ENCODE results near the gene UGT1A8.

UGT1A8 gene

DNA sequence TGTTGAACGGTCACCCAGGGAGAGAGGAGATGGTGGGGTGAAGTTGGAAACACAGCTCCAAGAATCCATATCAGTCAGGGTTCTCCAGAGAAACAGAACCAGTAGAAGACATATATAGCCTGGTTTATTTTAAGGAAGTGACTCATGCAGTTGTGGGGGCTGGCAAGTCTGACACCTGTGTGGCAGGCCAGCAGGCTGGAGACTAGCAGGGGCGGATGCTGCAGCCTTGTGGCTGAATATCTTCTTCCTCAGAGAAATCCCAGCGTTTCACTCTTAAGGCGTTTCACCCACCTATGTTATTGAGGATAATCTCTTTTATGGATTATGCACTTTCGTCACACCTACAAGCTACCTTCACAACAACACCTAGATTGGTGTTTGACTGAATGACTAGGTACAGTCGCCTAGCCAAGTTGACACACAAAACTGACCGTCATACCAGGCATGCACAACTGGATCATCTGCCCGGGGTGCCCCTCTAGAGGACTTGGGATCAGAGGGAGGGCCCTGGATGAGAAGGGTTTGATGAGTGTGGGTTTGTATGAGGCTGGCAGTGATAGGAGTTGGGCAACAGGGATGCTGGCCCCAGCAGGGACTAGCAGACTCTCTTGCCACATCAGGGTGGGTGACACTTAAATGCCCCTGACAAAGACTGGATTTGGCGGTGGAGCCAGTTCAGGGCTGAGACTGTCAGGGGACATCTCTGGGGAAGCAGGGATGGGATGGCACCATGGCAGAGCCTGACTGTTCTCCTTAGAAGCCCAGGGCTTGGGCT lies 184.1 kb downstream of the UGT1A8 start:
- DNase-seq (ENCODE audit: low read depth): no peak

DNA sequence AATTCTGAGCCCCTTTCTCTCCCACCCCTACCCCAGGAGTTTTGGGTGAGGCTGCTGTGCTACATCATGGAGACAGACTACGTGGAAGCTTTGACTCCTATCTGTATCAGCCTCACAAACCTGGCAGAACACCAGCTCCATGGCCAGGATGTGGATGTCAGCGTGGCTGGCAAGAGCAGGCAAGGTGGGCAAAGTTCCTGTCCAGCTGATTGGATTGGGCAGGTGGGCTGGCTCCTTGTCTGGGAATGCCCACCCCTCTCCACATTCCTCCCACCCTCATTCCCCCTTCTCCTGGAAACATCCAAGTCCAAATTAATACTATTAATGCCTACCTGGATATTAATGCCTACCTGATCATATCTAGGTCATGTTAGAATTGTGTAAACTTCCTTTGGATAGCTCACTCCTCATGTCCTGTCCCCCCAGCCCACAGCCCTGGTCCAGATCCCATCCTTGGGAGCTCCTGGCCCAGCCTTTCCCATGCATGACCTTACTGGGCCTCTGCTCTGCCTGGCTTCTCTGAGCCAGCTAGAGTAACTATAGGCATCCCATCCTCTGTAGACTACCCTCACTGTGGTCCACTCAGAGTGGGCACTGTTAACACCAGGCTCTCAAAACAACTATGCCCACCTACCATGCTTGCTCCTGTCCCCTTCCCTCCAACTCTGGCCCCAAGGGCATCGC lies 184.8 kb downstream of the UGT1A8 start:
- no peak for DNase-seq (ENCODE audit: low read depth)

DNA sequence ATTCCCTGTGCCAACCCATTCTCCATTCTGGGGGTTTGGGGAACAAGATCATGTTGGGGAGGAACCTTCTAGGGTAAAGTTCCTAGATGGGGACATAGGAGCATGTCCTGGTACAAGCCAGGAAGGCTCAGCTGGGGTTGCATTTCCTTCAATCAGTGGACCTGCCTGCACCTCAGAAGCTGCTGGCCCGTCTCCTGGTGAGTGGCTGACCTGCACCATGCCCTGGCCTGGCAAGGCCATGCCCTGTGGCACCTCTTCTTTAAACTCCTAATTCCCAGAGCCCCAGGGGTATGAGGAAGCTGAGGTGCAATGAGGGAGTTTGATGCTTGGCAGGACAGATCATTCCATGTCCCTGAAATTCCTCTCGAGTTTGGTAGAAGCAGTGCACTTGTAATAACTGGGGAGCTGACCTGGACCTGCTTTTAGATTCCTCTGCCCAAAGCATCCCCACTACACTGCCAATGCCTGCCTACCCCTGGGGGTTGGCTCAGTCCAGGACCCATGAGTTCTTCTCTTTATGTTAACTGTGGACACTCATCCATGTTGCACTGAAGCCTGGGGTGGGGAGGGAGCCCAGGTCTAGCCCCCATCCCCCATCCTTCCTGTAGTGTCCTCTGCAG lies 186.0 kb downstream of the UGT1A8 start:
- no peak for DNase-seq (ENCODE audit: low read depth)

DNA sequence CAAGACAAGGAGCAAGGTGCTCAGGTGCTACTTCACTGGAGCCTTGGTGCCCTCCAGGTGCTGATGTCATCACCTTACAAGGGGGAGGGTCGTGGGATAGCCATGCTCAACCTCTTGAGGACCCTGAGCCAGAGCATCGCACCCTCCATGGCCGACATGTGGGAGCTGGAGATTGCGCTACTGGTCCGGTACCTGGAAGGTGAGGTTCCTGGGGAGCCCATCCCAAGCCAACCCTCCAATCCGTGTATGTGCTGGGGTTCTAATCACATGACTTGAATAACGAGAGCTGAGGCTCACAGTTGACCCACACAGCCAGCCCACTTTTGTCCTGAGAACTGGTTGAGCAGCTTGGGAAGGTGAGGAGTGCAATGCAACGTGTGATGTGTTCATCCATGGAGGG lies 186.6 kb downstream of the UGT1A8 start:
- no peak for DNase-seq (ENCODE audit: low read depth)

DNA sequence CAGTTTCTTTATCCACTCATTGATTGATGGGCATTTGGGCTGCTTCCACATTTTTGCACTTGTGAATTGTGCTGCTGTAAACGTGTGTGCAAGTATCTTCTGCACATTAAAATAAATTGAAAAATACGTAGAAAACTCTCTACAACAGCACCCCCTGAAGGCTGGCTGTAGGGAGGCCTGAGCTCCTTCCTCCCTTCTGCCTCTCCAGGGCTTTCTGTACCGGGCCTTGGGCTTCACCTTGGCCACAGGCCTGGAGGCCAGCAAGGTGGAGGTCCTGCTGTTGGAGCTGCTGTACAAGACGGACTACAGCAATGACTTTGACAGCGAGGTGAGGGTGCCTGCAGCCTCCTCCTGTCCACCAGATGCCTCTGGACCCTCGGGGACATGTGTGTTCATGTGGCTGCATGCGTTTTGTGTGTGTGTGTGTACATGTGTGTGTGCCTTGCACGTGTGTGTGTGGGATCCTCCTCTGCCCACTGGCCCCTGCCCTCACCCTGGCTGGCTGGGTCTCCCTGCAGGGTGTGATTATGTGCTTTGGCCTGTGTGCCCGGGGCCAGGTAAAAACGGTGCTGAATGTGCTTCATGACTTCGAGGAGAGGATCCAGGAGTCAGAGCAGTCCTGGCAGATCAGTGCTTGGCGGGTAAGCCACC lies 189.9 kb downstream of the UGT1A8 start:
- DNase-seq (ENCODE audit: low read depth): no peak

DNA sequence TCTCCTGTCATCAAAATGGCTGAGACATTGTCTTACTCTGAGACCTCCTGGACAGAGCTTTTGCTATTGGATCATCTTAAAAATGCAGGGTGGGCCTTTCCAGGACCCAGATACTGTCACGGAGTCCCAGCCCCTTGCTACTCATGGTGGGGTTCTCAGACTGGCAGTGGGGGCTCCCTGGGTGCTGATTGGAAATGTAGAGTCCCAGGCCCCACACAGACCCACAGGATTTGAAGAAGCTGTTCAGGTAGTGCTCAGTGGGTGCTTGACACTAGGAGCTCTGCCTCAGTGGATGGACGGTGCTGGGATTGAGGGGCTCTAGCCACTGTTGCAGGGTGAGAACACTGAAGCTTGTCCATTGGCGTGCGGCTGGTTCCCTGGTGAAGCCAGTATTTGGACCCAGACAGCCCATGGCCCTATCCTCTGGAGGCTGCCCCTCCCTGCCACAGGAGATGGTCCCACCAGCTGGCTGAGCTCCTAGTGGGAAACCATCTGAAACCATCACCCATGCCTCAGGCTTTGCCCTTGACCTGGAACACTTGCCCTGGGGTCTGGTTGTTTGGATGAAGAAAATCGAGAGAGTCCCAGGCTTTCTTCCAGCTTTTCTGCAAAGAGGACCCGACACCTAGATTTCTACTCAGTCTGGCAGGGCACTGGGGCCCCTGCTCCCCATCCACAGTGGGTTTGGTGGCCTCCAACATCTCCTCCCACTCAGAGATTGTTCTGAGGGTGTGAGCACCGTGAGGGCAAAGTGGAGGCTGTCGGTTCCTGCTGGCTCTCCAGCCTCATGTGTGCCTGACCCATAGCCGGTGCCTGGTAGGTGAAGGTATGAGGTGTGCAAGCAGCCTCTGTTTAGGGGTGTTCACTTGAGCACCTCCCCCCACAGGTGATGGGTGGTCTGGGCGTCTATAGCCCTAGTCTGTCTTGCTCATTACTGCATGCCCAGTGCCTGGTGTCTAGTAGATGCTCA lies 190.8 kb downstream of the UGT1A8 start:
- no peak for DNase-seq (ENCODE audit: low read depth)

DNA sequence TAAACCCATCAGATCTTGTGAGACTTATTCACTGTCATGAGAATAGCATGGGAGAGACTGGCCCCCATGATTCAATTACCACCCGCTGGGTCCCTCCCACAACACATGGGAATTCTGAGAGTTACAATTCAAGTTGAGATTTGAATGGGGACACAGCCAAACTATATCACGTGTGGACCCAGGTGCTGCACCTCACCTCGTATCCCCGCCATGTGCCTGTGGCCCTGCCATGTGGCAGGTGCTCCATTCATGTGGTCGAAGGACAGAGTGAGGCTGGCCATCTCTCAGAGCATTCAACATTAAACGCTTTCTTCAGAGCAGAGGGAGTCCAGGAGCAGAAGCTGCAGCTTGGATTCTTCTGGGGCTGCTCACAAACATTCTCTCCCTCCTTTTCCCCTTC lies 193.0 kb downstream of the UGT1A8 start:
- DNase-seq (ENCODE audit: low read depth): no peak

DNA sequence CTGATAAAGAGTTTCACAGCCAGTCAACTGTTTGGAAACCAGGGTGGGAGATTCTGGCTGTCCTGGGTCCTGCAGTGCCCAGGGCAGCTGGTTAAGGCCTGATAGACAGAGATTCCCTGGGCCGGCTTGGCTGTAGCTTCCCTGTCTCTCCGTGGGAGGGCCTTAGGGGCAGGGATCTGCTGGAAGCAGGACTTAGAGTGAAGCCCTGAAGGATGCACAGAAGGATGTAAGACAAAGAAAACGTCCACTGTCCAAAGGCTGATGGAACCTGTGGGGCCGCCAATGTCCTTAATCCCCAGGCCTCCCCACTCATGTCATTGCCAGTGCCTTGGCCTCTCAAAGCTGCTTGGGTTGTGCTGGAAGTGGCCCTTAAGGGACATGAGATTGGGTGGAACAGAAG lies 193.7 kb downstream of the UGT1A8 start:
- no peak for DNase-seq (ENCODE audit: low read depth)

DNA sequence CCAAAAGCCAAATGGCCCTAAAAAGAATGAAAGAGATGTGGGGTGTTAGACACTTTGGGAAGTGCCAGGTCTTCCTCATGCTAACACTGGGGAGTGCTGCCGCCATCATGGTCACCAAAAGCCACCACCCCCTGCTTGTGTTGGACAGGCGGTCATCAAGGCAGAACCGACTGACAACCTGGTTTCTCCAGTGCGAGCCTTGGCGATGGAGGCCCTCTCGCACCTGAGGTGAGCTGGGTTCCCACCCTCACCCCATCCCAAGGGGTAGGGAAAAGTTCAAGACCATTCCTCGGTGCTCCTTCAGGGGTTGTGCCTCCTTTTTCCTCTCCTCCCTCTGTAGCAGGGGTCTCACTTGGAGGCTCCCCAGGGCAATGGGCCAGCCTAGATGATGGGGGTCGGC lies 194.3 kb downstream of the UGT1A8 start:
- DNase-seq (ENCODE audit: low read depth): no peak

DNA sequence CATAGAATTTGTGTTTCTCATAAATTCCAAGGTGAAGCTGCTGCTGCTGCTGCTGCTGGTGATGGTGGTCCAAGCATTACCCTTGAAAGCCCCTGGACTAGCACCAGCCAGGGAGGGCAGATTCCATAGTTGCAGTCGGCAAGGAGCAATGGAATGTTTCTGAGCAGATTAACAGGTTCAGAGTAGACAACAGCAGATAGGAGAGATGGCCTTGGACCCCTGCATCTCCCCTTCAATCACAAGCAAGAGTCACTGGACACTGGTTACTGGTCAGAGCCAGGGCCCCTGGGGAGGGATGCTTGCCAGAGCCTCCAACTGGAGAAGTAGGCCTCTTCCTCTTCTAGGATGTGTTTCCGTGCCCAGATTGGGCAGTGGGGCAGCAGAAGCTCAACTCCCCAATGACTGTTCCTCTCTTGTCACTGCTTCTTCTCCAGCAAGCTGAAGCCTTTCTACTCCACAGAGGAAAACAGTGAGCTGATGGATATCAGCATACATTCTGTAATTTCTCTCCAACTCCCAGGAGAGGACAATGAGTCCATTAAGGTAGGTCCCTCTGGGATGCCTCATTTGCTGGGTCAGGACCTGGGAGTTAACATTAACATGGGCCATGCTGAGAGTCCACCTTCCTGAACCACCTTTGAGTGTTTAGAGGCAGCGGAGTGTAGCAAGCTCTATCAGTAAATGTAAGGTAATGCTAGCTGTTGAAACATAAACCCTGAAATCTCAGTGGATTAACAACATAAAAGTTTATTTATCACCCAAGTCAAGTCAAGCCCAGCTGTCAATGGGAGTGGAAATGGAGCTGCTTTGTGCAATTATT lies 196.0 kb downstream of the UGT1A8 start:
- no peak for DNase-seq (ENCODE audit: low read depth)

DNA sequence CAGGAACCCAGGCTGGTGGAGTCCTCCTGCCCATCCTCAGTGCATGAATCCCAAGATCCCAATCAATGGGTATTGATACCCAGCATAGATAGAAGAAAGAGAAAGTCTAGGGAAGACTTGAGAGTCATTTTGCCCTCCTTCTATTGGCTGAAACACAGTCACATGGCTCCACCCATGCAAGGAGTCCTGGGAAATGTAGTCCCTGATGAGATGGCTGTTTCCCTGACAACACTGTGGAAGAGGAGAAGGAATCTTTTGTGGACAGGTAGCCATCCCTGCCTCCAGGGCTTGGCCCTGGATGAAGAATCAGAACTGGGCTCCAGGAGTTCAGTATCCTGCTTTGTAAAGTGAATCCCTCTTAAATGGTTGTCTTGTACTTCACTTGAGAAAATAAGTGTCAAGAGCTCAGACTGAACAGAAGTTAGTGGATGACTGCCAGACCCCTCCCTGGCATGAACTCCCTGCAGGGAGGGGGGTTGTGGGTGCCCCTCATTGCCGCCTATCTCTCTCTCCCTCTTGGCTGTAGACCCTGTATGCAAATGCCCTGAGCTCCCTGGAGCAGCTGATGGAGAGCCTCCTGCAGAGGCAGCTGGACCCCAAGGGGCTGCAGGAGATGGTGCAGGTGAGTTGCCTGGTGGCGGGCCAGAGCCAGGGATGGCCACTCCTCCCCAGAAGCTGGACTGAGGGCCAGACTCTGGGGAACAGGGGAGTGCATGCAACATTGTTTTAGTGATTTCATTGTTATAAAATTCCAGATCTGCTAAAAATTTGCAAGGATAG lies 196.8 kb downstream of the UGT1A8 start:
- no peak for DNase-seq (ENCODE audit: low read depth)

DNA sequence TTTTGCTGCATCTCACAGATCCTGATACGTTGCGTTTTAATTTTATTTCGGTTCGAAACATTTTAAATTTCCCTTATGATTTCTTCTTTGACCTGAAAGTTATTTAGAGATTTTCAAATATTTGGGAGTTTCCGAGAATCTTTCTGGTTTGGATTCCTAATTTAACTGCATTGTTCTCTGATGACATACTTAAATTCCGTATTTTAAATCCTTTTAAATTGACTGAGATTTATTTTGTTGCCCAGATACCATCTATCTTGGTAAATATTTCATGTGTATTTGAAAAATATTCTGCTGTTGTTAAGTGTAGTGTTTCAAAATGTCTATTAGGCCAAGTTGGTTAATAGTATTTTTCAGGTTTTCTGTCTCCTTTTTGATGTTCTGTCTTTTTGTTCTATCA lies 198.4 kb downstream of the UGT1A8 start:
- no peak for DNase-seq (ENCODE audit: low read depth)

DNA sequence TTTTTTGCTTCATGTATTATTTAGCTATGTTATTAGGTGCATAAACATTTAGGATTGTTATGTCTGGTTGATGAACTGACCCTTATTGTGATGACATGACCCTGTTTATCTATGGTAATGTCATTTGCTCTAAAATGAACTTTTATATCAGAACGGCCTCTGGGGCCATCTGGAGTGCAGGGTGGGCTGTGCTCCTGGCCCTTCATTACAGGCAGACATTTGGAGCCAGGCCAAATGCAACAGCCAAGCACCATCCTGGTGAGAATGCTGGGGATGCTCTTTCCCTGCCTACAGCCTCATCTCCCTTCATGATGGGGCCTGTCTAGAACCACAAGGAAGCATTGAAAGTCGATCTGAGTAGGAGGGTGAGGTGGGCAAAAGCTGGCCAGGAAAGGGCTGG lies 198.9 kb downstream of the UGT1A8 start:
- DNase-seq (ENCODE audit: low read depth): no peak

DNA sequence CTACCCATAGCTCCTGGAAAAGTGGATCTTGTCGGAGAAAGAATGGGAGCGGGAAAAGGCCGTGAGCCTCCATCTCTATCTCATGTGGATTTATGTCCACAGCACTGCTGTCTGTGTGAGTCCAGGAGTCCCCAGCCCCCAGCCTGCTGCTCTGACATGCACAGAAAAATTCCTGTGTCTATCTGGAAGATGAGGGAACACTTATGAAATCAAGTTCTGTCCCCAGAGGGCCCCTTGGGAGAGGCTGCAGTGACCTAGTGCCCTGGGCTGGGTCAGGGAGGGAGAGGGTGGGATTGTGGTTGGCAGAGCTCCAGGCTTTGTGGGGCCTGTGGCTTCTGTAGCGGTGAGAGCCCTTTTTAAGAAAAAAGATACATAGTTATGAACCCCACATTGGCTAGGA lies 199.3 kb downstream of the UGT1A8 start:
- DNase-seq (ENCODE audit: low read depth): no peak

DNA sequence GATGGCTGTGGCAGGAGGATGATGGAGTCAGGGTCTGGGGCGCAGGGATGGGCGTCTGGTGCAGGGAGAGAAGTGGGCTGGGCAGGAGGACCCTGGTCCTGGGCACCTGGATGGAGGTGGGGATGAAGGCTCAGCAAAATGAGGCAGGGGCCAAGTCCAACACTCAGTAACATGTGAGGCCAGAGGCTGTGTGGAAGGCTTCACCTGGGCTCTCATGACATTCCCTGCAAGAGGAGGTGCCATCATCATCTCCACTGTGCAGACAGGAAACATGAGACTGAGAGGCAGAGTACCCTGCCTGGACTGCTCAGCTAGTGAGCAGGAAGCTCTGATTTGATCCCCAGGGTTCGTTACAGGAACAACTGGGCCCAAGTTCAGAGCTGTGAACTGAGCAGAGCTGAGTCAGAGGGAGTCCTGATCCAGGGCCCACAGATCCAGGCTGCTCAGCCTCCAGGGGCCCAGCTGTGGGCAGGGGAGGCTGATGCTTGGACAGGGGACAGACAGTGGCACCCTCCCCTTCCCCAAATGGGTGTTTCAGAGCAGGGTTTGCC lies 200.0 kb downstream of the UGT1A8 start:
- DNase-seq (ENCODE audit: low read depth): no peak

DNA sequence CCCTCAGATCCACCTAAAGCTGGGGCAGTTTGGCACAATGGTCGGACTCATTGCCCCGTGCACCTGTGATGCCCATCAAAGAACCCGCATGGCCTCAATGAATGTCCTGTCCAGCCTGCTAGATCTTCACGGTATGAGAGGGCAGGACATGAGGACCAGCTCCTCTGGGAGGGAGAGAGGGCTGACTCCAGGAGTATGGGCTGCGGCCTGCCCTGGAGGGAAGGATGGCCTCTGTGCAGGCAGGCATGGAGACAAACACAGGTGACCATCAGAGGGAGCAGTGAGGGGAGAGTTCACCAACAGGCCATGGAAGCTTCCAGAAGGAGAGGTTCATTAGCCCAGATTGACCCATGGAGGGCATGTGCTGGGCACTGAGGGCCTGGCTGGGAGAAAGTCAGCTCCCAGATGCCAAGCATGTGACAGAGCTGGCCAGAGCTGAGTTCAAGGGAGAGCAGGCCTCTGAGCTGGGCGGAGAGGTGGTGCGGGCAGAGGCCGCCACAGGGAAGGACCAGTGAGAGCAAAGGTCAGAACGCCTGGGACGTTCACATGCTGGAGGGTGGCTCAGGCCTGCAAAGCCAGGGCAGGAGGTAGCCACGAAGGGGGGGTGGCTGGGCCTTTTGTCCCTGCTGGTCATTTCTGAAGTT lies 200.7 kb downstream of the UGT1A8 start:
- no peak for DNase-seq (ENCODE audit: low read depth)

DNA sequence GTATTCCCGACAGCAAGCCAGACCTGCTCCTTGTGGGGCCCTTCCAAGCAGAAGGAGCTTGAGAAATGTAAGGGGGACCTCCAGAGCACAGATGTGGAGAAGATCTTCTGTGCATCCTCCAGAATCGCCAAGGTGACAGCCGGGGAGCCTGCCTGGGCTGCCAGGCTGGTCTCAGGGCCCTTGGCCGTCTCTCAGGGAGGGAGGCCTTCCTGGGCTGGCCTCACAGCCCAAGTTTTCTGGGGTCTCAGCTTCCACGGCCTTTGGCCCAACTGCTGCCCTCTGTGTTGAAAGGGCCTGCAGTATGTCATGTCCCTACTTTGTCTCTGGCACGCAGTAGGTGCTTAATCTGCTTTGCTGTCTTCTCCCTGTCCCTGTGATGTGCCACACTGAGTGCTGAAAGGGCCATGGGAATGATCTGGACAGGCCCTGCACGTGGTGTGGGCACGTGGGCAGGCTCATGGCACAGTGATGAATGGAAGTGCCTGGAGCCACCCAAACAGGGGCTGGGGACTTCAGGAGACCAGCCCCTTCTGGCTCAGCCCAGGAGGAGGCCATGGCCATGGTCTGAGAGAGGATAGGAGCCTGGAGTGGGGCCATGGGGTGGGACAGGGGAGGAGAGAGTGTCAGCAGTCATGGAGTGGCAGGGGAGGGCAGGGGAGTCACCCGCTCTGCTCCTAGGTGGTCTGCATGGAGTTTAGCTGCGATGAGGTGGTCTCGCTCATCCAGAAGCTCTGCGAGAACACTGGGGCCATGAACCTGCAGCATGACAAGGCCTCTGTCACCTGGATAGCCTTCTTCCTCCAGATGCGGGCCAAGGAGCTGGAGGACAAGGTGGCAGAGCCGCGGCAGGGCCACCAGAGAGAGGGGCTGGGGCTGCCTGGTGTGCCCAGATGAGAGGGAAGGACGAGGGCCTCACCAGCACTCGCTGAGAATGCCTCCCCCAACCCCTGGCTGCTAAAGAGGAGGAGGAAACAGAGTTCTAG lies 201.5 kb downstream of the UGT1A8 start:
- DNase-seq (ENCODE audit: low read depth): no peak
